ENCODE data around the gene CEP128.

Gene CEP128

GRCh38 chr14:80519002-80519401, 422.5 kb downstream of the CEP128 start:
- H3K36me3 ChIP-seq (ENCODE audit: insufficient read depth, low read length): no peaks in the 10 kb centered on the region
- H3K9me3 ChIP-seq (ENCODE audit: low read depth, low read length): no peaks in the 10 kb centered on the region
- no peak overlapping the region for H3K4me3 ChIP-seq
- H3K9ac ChIP-seq (ENCODE audit: insufficient read length): no peak overlapping the region
- no peak overlapping the region for H3K27ac ChIP-seq
- no peak for DNase-seq (ENCODE audit: low read depth, low spot score)
- no peak for TF ChIP-seq EZH2 (IDR thresholded peaks at IDR 0.05)
- TF ChIP-seq FOXP2 (optimal IDR thresholded peaks at IDR 0.05; ENCODE audit: control extremely low read depth, extremely low read length, insufficient read depth): no peak
- no peak for TF ChIP-seq POLR2AphosphoS5 (IDR thresholded peaks at IDR 0.05; ENCODE audit: borderline replicate concordance, low read depth, low read length)

DNA sequence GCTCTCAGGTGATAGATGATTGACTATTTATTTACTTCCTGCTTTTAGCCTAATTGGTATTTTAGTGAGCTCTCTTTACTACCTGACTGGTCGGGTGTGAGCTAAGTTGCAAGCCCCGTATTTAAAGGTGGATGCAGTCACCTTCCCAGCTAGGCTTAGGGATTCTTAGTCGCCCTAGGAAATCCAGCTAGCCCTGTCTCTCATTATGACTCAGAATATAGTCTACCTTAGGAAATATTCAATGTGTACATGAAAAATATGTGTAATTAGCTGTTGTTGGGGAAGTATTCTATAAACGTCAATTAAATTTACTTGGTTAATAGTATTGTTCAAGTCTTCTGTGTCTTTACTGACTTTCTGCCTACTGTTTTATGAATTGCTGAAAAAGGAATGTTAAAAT, 423.4 kb downstream of the CEP128 start:
- TF ChIP-seq POLR2AphosphoS5 (IDR thresholded peaks at IDR 0.05; ENCODE audit: borderline replicate concordance, low read depth, low read length) (no peak), EZH2 (IDR thresholded peaks at IDR 0.05) (no peak), FOXP2 (optimal IDR thresholded peaks at IDR 0.05; ENCODE audit: control extremely low read depth, extremely low read length, insufficient read depth) (no peak)
- no peak overlapping the region for H3K27ac ChIP-seq
- H3K9me3 ChIP-seq (ENCODE audit: low read depth, low read length): no peaks in the 10 kb centered on the region
- no peak overlapping the region for H3K4me3 ChIP-seq
- DNase-seq (ENCODE audit: low read depth, low spot score): no peak
- no peaks in the 10 kb centered on the region for H3K36me3 ChIP-seq (ENCODE audit: insufficient read depth, low read length)
- H3K9ac ChIP-seq (ENCODE audit: insufficient read length): no peak overlapping the region

GRCh38 chr14:80507292-80507869, 434.2 kb downstream of the CEP128 start:
- Histone ChIP-seq H3K9me3 (ENCODE audit: low read depth, low read length) (no peaks in the 10 kb centered on the region), H3K36me3 (ENCODE audit: insufficient read depth, low read length) (no peaks in the 10 kb centered on the region), H3K4me3 (no peak overlapping the region), H3K9ac (ENCODE audit: insufficient read length) (no peak overlapping the region), H3K27ac (no peak overlapping the region)
- DNase-seq (ENCODE audit: low read depth, low spot score): no peak
- TF ChIP-seq FOXP2 (optimal IDR thresholded peaks at IDR 0.05; ENCODE audit: control extremely low read depth, extremely low read length, insufficient read depth) (no peak), EZH2 (IDR thresholded peaks at IDR 0.05) (no peak), POLR2AphosphoS5 (IDR thresholded peaks at IDR 0.05; ENCODE audit: borderline replicate concordance, low read depth, low read length) (no peak)

DNA sequence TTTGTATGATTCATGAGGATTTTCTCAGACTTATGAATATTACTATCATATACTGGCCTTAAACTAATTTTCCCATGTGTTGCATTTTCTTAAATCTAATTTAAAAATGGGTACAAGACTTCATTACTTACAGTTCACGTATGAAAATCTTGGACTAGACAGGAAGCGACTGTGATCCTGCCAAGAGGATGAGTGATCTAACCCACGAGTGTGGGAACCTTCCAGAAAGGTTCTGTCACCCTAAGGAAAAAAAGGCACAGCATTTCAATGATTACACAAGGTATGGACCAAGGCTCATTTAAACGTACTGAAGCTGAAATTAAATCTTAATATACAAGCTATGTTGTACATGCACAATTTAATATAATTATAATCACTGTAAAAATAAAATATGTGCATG, 436.8 kb downstream of the CEP128 start:
- Histone ChIP-seq H3K4me3 (no peak overlapping the region), H3K9me3 (ENCODE audit: low read depth, low read length) (no peaks in the 10 kb centered on the region), H3K36me3 (ENCODE audit: insufficient read depth, low read length) (no peaks in the 10 kb centered on the region), H3K27ac (no peak overlapping the region), H3K9ac (ENCODE audit: insufficient read length) (no peak overlapping the region)
- TF ChIP-seq FOXP2 (optimal IDR thresholded peaks at IDR 0.05; ENCODE audit: control extremely low read depth, extremely low read length, insufficient read depth) (no peak), POLR2AphosphoS5 (IDR thresholded peaks at IDR 0.05; ENCODE audit: borderline replicate concordance, low read depth, low read length) (no peak), EZH2 (IDR thresholded peaks at IDR 0.05) (no peak)
- no peak for DNase-seq (ENCODE audit: low read depth, low spot score)

GRCh38 chr14:80498533-80498932, 443.0 kb downstream of the CEP128 start:
- Histone ChIP-seq H3K27ac (no peak overlapping the region), H3K9me3 (ENCODE audit: low read depth, low read length) (no peaks in the 10 kb centered on the region), H3K36me3 (ENCODE audit: insufficient read depth, low read length) (no peaks in the 10 kb centered on the region), H3K9ac (ENCODE audit: insufficient read length) (no peak overlapping the region), H3K4me3 (no peak overlapping the region)
- DNase-seq (ENCODE audit: low read depth, low spot score): no peak
- no peak for TF ChIP-seq EZH2 (IDR thresholded peaks at IDR 0.05)
- TF ChIP-seq FOXP2 (optimal IDR thresholded peaks at IDR 0.05; ENCODE audit: control extremely low read depth, extremely low read length, insufficient read depth): no peak
- TF ChIP-seq POLR2AphosphoS5 (IDR thresholded peaks at IDR 0.05; ENCODE audit: borderline replicate concordance, low read depth, low read length): no peak

DNA sequence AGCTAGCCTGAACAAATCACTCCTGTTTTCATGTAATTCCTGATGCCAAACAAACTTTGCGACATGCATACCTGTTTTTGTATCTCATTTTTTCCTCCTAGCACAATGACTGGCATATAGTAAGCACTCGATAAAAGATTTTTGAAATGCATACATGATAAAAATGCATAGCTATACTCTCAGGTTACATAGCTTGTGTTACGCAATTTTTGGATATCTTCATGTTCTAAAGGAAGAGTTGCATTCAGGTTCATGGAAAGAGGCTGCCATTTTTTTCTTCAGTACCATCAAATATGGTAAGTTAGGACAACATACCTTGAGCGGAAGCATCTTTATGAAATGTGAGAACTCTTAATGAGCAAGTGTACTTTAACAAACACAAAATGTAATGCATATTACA, 445.4 kb downstream of the CEP128 start:
- DNase-seq (ENCODE audit: low read depth, low spot score): no peak
- Histone ChIP-seq H3K36me3 (ENCODE audit: insufficient read depth, low read length) (no peaks in the 10 kb centered on the region), H3K27ac (no peak overlapping the region), H3K9ac (ENCODE audit: insufficient read length) (no peak overlapping the region), H3K9me3 (ENCODE audit: low read depth, low read length) (no peaks in the 10 kb centered on the region), H3K4me3 (no peak overlapping the region)
- TF ChIP-seq EZH2 (IDR thresholded peaks at IDR 0.05) (no peak), POLR2AphosphoS5 (IDR thresholded peaks at IDR 0.05; ENCODE audit: borderline replicate concordance, low read depth, low read length) (no peak), FOXP2 (optimal IDR thresholded peaks at IDR 0.05; ENCODE audit: control extremely low read depth, extremely low read length, insufficient read depth) (no peak)

- Histone ChIP-seq H3K27ac (no peak overlapping the region), H3K4me3 (no peak overlapping the region), H3K9me3 (ENCODE audit: low read depth, low read length) (no peaks in the 10 kb centered on the region), H3K36me3 (ENCODE audit: insufficient read depth, low read length) (no peaks in the 10 kb centered on the region), H3K9ac (ENCODE audit: insufficient read length) (no peak overlapping the region)
- TF ChIP-seq EZH2 (IDR thresholded peaks at IDR 0.05): no peak
- TF ChIP-seq POLR2AphosphoS5 (IDR thresholded peaks at IDR 0.05; ENCODE audit: borderline replicate concordance, low read depth, low read length): no peak
- TF ChIP-seq FOXP2 (optimal IDR thresholded peaks at IDR 0.05; ENCODE audit: control extremely low read depth, extremely low read length, insufficient read depth): no peak
- DNase-seq (ENCODE audit: low read depth, low spot score): no peak
These were observed 446.8 kb downstream of the CEP128 start for GRCh38 chr14:80494769-80495168.

DNA sequence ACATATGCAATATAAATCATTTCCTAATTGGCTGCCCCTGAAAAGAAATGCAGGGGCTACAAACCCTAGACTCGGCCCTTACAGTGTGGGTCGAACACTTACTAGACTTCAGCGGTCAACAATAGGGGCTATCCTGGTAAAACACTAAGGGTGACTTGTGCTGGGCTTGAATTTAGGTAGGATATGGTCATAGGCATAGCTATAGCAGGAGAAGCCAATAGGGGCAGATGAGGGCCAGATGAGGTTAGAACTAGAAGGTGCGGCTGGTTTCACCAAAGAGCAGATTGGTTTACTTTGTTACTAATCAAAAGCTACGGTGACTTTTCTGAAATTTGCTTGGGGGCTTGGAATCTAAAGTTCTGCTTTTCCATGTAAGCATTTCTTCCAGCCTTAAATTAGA, 447.9 kb downstream of the CEP128 start:
- DNase-seq (ENCODE audit: low read depth, low spot score): no peak
- Histone ChIP-seq H3K9ac (ENCODE audit: insufficient read length) (no peak overlapping the region), H3K9me3 (ENCODE audit: low read depth, low read length) (no peaks in the 10 kb centered on the region), H3K27ac (no peak overlapping the region), H3K36me3 (ENCODE audit: insufficient read depth, low read length) (no peaks in the 10 kb centered on the region), H3K4me3 (no peak overlapping the region)
- TF ChIP-seq EZH2 (IDR thresholded peaks at IDR 0.05): no peak
- no peak for TF ChIP-seq POLR2AphosphoS5 (IDR thresholded peaks at IDR 0.05; ENCODE audit: borderline replicate concordance, low read depth, low read length)

GRCh38 chr14:80491650-80492049, 449.9 kb downstream of the CEP128 start:
- Histone ChIP-seq H3K4me3 (no peak overlapping the region), H3K9ac (ENCODE audit: insufficient read length) (no peak overlapping the region), H3K36me3 (ENCODE audit: insufficient read depth, low read length) (no peaks in the 10 kb centered on the region), H3K9me3 (ENCODE audit: low read depth, low read length) (no peaks in the 10 kb centered on the region), H3K27ac (no peak overlapping the region)
- TF ChIP-seq FOXP2 (optimal IDR thresholded peaks at IDR 0.05; ENCODE audit: control extremely low read depth, extremely low read length, insufficient read depth) (no peak), EZH2 (IDR thresholded peaks at IDR 0.05) (no peak), POLR2AphosphoS5 (IDR thresholded peaks at IDR 0.05; ENCODE audit: borderline replicate concordance, low read depth, low read length) (no peak)
- DNase-seq (ENCODE audit: low read depth, low spot score): no peak
